ENCODE measurements around the gene MBOAT2.

MBOAT2 gene

DNA sequence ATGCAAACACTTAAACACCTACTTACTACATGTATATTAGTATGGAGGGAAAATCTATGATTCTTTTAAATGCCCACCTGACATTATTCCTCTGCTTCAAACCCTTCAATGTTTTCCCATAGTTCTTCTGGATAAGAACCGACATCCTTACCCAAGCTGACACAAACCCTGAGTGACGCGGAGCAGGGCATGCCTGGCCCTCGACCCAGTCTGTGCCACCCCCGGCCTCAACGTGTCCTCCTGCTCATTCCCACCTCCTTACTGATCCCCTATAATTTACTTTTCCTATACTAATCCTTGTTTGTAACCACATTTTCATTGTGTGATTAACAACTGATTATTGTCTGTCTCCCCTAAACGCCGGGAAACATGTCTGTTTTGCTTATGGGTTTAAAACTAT lies 183.5 kb downstream of the MBOAT2 start:
- H3K9ac ChIP-seq (ENCODE audit: low read depth, low read length) = no peak overlapping the region
- no peaks in the 10 kb centered on the region for H3K27me3 ChIP-seq (ENCODE audit: control insufficient read depth, insufficient read depth, low read length)
- no peak overlapping the region for H3K4me3 ChIP-seq (ENCODE audit: low read depth, low read length)
- no peaks in the 10 kb centered on the region for H3K4me1 ChIP-seq (ENCODE audit: control insufficient read depth, insufficient read depth, low read length)
- H3K36me3 ChIP-seq (ENCODE audit: control insufficient read depth, insufficient read depth, low read length) = no peaks in the 10 kb centered on the region
- H3K9me3 ChIP-seq (ENCODE audit: control insufficient read depth, insufficient read depth, low read length) = no peaks in the 10 kb centered on the region

DNA sequence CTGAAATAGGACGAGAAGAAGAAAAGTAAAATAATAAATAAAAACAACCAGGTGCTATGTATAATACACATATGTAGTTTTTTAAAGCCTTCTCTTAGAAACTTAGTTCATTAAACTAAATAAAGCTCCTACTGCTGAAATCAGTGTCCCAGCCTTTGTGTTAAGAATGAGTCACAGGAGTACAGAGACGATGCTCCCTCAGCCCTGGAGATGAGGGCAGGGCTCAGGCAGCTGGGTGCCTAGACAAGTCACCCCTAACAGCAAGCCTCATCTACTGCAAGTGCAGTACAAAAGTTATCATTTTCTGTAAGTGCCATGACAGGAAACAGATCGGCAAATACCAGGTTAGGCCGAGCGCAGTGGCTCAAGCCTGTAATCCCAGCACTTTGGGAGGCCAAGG lies 184.3 kb downstream of the MBOAT2 start:
- Histone ChIP-seq H3K4me3 (ENCODE audit: low read depth, low read length) (no peak overlapping the region), H3K4me1 (ENCODE audit: control insufficient read depth, insufficient read depth, low read length) (no peaks in the 10 kb centered on the region), H3K36me3 (ENCODE audit: control insufficient read depth, insufficient read depth, low read length) (no peaks in the 10 kb centered on the region), H3K27me3 (ENCODE audit: control insufficient read depth, insufficient read depth, low read length) (no peaks in the 10 kb centered on the region), H3K9me3 (ENCODE audit: control insufficient read depth, insufficient read depth, low read length) (no peaks in the 10 kb centered on the region), H3K9ac (ENCODE audit: low read depth, low read length) (no peak overlapping the region)

DNA sequence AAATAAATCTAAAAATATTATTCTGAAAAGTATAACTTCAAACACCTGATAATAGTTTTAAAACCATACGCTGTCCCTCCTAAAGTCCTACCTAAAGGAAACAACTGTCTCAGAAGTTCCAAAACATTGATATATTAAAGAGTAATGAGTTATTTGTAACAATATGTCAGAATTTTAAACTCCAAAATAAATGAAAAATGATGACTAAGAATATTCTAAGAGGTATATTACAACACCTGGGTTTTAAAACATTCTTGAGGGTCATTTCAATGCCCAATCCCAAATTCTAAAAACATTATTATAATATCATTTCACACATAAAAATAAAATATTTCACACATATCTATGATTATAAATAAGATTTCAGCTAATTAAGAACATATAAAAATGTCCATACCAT lies 186.3 kb downstream of the MBOAT2 start:
- Histone ChIP-seq H3K27me3 (ENCODE audit: control insufficient read depth, insufficient read depth, low read length) (no peaks in the 10 kb centered on the region), H3K4me3 (ENCODE audit: low read depth, low read length) (no peak overlapping the region), H3K9ac (ENCODE audit: low read depth, low read length) (no peak overlapping the region), H3K36me3 (ENCODE audit: control insufficient read depth, insufficient read depth, low read length) (no peaks in the 10 kb centered on the region), H3K4me1 (ENCODE audit: control insufficient read depth, insufficient read depth, low read length) (no peaks in the 10 kb centered on the region), H3K9me3 (ENCODE audit: control insufficient read depth, insufficient read depth, low read length) (no peaks in the 10 kb centered on the region)

DNA sequence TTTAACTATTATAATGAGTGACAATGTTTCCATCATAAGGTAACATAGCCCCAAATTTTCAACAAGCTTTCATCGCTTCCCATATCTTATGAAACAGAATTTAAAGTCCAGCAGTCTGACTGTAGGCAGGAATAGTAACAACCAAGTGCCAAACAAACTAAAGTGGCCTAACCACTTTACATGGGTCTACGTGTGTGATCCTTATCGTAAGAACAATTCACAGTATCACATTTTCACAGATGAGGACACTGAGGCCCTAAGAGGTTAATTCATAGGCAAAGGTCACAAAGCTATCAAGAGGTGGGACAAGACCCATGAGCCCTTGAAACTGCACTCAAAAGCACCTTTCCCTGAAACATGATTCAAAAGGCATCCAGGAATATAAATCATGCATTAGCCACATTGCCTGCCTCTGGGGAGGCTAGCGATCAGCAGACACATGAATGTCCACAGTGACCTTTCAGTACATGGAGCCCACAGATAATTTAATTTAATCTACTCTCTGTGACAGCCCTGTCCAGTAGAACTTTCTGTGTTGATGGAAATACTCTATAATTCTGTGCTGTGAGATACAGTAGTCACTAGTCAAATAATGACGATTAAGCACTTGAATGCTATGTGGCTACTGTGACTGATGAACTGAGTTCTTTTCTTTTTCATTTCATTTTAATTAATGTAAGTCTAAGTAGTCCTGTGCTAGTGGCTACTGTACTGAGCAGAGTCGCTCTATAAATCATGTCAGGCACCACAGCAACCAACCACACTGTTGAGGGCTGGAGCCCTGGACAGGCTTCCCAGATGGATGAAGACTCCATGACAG lies 196.4 kb downstream of the MBOAT2 start:
- Histone ChIP-seq H3K36me3 (ENCODE audit: control insufficient read depth, insufficient read depth, low read length) (no peaks in the 10 kb centered on the region), H3K27me3 (ENCODE audit: control insufficient read depth, insufficient read depth, low read length) (no peaks in the 10 kb centered on the region), H3K4me1 (ENCODE audit: control insufficient read depth, insufficient read depth, low read length) (no peaks in the 10 kb centered on the region), H3K9ac (ENCODE audit: low read depth, low read length) (no peak overlapping the region), H3K9me3 (ENCODE audit: control insufficient read depth, insufficient read depth, low read length) (no peaks in the 10 kb centered on the region), H3K4me3 (ENCODE audit: low read depth, low read length) (no peak overlapping the region)

DNA sequence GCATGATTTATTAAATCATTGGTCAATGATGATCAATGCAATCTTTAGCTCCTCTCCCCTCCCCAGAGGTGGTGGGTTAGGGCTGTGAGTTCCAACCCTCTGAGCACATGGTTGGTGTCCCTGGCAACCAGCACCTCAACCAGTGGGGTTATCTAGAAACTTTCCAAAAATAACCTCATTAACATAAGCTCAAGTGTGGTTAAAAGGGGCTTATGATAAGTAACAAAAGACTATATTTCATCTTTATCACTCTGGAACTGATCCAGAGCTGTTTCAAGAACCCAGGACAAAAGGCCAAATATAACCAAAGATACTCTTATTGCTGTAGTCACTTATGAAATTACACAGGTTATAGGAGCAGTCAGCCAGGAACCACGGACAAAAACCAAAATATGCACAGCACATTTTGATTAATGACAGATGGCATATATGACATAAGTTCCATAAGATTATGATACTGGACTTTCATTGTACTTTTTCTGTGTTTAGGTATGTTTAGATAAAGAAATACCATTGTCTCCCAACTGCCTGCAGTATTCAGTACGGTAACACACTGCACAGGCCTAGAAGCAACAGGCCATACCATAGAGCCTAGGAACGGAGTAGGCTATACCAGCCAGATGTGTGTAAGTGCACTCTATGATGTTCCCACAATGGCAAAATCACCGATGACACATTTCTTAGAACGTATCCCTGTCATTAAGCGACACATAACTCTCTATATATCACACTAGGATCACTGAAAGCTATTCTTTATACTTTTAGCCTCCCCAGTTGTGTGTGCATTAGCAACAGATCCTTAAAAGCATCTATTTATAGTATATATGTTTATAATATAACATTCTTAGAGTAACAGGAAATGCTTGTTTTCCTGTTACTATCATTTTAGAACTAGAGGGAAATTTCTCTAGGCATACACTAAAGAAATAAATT lies 197.9 kb downstream of the MBOAT2 start:
- H3K36me3 ChIP-seq (ENCODE audit: control insufficient read depth, insufficient read depth, low read length) = no peaks in the 10 kb centered on the region
- no peaks in the 10 kb centered on the region for H3K9me3 ChIP-seq (ENCODE audit: control insufficient read depth, insufficient read depth, low read length)

DNA sequence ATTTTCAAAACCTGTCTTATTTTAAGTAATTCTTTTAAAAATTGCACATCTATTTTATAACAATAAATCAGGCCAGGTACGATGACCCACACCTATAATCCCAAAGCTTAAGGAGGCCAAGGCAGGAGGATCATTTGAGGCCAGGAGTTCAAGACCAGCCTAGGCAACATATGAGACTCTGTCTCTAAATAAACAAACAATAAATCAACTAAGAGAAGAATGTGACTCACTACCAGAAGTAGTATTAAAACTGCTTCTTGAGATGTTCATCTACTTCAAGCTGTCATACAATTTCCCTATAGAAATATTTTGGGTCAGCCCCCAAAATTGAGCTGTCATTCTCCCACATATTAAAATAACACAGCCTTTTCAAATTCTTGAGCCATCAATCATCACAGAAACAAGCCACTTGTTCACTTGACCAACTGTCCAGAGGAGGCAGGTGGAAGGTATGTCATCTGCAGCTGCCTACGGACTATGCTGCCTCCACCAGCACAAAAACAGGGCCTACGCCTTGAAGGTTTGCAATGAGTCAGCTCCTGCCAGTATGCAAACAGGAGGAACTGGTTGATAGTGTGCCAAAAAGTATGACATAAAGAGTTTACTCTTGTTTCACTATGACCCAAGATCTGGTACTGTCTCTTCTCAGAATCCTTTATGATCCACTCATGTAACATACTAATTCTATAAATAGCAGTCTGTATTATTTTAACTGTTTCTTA lies 199.7 kb downstream of the MBOAT2 start:
- no peaks in the 10 kb centered on the region for H3K36me3 ChIP-seq (ENCODE audit: control insufficient read depth, insufficient read depth, low read length)
- H3K4me1 ChIP-seq (ENCODE audit: control insufficient read depth, insufficient read depth, low read length) = no peaks in the 10 kb centered on the region
- no peaks in the 10 kb centered on the region for H3K9me3 ChIP-seq (ENCODE audit: control insufficient read depth, insufficient read depth, low read length)
- H3K9ac ChIP-seq (ENCODE audit: low read depth, low read length) = no peak overlapping the region
- no peak overlapping the region for H3K4me3 ChIP-seq (ENCODE audit: low read depth, low read length)
- no peaks in the 10 kb centered on the region for H3K27me3 ChIP-seq (ENCODE audit: control insufficient read depth, insufficient read depth, low read length)

More for the DNA sequence above, 197.9 kb downstream of the MBOAT2 start:
- Histone ChIP-seq H3K9ac (ENCODE audit: low read depth, low read length) (no peak overlapping the region), H3K4me3 (ENCODE audit: low read depth, low read length) (no peak overlapping the region), H3K4me1 (ENCODE audit: control insufficient read depth, insufficient read depth, low read length) (no peaks in the 10 kb centered on the region), H3K27me3 (ENCODE audit: control insufficient read depth, insufficient read depth, low read length) (no peaks in the 10 kb centered on the region)

DNA sequence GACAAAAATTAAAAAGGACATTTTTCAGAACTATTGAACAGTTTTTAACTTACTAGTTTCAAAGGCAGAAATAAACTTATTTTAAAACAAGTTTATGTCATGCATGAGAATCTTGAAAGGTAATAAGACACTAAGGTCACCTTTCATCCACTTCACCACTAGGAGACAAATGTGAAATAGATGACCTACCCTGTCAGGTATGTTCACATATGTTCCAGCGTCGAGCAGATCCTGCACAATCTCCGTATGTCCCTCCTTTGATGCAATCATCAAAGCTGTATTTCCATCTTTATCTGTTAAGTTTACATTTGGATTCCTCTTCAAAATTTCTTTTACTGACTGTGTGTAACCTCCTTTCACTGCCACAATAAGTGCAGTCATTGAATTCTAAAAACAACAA lies 200.7 kb downstream of the MBOAT2 start:
- no peaks in the 10 kb centered on the region for H3K27me3 ChIP-seq (ENCODE audit: control insufficient read depth, insufficient read depth, low read length)
- no peak overlapping the region for H3K4me3 ChIP-seq (ENCODE audit: low read depth, low read length)
- no peaks in the 10 kb centered on the region for H3K4me1 ChIP-seq (ENCODE audit: control insufficient read depth, insufficient read depth, low read length)
- H3K9ac ChIP-seq (ENCODE audit: low read depth, low read length) = no peak overlapping the region
- H3K9me3 ChIP-seq (ENCODE audit: control insufficient read depth, insufficient read depth, low read length) = no peaks in the 10 kb centered on the region
- H3K36me3 ChIP-seq (ENCODE audit: control insufficient read depth, insufficient read depth, low read length) = no peaks in the 10 kb centered on the region

Measured in iPS-15b (cell line).